Vagina (tissue), 2 donors: Measurements from ENCODE around the gene GRB2.

Experiments
- POLR2AphosphoS5 ChIP-seq, 2 donors: sonication (generic); formaldehyde crosslinking; IDR thresholded peaks; one replicate each; pipeline ENCODE4 v1.9.0; 2017; ENCODE audit warnings: antibody characterized with exemption in 2 of 2, mild to moderate bottlenecking in 2 of 2, low read depth in 1 of 2; ENCODE audit not compliant: insufficient read depth in 1 of 2
- TF ChIP-seq, protein P1 (sequence below), 3 experiments: fragments of 450-650 bp in 2 of 3; fragments of 200-600 bp in 1 of 3; sonication (generic) in 1 of 3; IDR thresholded peaks; one replicate each; pipeline ENCODE4 v1.5.1; 2017 to 2019; ENCODE audit warnings: antibody characterized with exemption in 3 of 3, mild to moderate bottlenecking in 2 of 3, moderate library complexity in 2 of 3

DNA sequence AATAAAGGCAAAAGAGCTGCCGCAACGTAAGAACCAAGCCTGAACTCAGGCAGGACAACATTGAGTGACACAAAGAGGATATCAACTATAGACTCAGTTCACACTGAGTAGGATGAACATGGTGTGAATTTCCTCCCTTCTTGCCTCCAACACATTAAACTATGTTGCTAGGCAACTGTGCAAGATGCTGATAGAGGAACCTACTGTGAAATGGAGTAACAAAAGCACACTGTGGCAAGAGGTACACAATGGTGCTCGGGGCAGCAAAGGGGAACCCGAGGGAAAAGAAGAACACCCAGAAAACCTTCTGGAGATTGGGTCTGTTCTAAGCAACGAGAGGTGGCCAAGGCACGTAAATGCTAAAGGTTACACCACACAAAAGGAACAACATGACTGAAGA, 34.1 kb downstream of the GRB2 start:
- TF ChIP-seq, protein P1, sequence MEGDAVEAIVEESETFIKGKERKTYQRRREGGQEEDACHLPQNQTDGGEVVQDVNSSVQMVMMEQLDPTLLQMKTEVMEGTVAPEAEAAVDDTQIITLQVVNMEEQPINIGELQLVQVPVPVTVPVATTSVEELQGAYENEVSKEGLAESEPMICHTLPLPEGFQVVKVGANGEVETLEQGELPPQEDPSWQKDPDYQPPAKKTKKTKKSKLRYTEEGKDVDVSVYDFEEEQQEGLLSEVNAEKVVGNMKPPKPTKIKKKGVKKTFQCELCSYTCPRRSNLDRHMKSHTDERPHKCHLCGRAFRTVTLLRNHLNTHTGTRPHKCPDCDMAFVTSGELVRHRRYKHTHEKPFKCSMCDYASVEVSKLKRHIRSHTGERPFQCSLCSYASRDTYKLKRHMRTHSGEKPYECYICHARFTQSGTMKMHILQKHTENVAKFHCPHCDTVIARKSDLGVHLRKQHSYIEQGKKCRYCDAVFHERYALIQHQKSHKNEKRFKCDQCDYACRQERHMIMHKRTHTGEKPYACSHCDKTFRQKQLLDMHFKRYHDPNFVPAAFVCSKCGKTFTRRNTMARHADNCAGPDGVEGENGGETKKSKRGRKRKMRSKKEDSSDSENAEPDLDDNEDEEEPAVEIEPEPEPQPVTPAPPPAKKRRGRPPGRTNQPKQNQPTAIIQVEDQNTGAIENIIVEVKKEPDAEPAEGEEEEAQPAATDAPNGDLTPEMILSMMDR (IDR thresholded peaks at IDR 0.05): no peak
- TF ChIP-seq POLR2AphosphoS5 (IDR thresholded peaks at IDR 0.05; ENCODE audit: insufficient read depth in 1 of 2, low read depth in 1 of 2): no peak
